Fibroblast of villous mesenchyme (primary cell): ENCODE measurements around the gene ARID1B. TPM values are rescaled to one million over a fixed set of nuclear protein-coding genes. Genes with fewer than 3 reads are reported as not detected.

Experiments
- DNase-seq: peaks from one replicate; pipeline ENCODE4 v3.0.0-alpha.2; 2010; ENCODE audit warnings: low read depth
- H3K4me3 ChIP-seq: 2 replicates; pipeline ENCODE4 v1.5.1; 2011; ENCODE audit warnings: low read depth, mild to moderate bottlenecking, low read length
- CTCF ChIP-seq: IDR thresholded peaks from 2 replicates; pipeline ENCODE4 v1.5.1; 2012; ENCODE audit warnings: low read depth, mild to moderate bottlenecking, low read length; ENCODE audit not compliant: insufficient read depth
- total RNA-seq: library from RNA; depleted of rRNA; stranded (reverse); fragments of >200 nt; gene quantifications from 2 replicates; pipeline ENCODE4 v1.2.3, GENCODE V29; 2012

ARID1B gene
- total RNA-seq, 1 donor: 41.0 TPM

DNA sequence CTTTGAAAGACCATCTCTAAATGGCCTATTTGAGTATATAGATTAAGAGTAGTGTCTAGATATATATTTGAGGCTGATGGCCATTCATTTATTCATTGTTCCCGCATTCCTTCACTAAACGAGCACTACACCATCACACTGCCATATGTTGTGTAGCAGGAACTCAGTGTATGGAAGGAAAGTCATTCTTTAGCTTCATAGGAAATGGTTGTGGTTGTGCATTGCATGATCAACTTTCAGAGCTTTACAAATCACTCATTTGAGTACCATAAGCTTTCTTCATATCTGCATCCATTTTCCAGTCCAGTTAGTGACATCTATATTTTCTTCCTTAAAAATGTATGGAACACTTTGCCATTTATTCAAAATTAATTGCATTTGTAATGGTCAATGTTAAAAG, 97.9 kb downstream of the ARID1B start:
- H3K4me3 ChIP-seq: no peak overlapping the region
- TF ChIP-seq CTCF: no peak
- no peak for DNase-seq

DNA sequence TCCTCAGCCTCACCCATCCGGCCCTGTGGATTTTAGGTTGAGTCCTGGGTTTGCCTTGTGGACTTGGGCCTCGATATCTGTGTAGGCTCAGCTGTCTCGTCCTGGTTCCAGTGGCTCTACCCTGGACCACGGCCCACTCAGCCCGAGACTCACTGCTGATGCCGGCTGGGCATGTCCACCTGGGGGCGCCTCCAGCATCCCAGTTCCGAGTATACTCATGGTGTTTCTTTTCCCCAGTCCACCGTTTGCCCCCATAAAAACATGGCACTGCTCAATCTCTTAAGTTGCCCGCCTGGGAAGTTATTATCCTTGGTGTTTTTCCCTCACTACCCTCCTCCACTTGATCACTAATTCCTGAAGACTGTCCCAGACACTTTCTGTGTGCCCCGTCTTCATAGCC, 99.1 kb downstream of the ARID1B start:
- peak; percentile 53 for TF ChIP-seq CTCF
- DNase-seq: no peak
- no peak overlapping the region for H3K4me3 ChIP-seq

- TF ChIP-seq CTCF: no peak
- no peak overlapping the region for H3K4me3 ChIP-seq
- DNase-seq: no peak
These were observed 100.1 kb downstream of the ARID1B start for GRCh38 chr6:156877126-156877863.

DNA sequence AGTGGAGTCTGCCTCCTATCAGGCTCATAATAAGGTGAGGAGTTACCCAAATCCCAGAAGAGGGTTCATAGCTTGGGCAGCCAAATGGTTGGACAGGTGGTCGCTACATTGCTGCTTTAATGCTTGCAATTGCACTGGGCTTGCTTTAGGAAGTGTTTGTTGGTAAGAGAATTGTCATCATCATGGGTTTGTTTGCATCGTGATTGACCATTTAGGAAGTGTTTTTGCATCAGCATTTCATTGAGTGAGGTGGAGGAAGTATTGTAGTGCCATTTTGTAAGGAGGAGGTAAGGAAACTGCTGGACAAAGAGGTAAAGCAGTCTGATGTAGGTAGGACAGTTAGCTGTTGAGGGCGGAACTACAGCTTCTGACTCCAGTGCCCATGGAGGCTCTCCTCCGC, 101.5 kb downstream of the ARID1B start:
- DNase-seq: no peak
- no peak overlapping the region for H3K4me3 ChIP-seq
- TF ChIP-seq CTCF: no peak

- H3K4me3 ChIP-seq: no peak overlapping the region
- TF ChIP-seq CTCF: no peak
- DNase-seq: no peak
These were observed 102.0 kb downstream of the ARID1B start for GRCh38 chr6:156879186-156879585.

- DNase-seq: peak; percentile 28
- no peak for TF ChIP-seq CTCF
- no peak overlapping the region for H3K4me3 ChIP-seq
These were observed 102.4 kb downstream of the ARID1B start for GRCh38 chr6:156879591-156879990.

DNA sequence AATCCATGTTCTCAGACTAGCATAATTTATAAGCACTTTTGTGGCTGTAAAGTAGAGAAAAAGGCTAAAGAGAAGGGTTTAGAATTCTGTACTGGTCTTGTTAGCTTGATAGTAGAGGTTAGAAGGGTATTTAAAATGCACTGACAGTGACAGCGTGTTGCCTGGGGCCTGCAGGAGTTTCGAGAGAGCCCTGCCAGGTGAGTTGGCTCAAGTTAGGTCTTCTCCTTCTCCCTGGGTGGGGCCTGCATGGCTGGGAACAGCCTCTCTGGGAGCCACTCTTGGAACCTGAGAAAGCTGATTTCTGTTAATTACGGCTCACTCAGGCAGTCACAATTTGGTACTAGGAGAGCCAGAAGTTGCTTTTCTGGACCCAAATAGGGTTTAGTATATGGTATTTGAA, 103.7 kb downstream of the ARID1B start:
- H3K4me3 ChIP-seq: no peak overlapping the region
- no peak for TF ChIP-seq CTCF
- no peak for DNase-seq
